Measurements from ENCODE around the gene THADA.

The THADA gene

GRCh38 chr2:43358410-43359201, 237.2 kb downstream of the THADA start:
- TF ChIP-seq BHLHE40 (IDR thresholded peaks at IDR 0.05; ENCODE audit: borderline replicate concordance) (no peak), L3MBTL2 (conservative IDR thresholded peaks at IDR 0.05) (no peak), ARNT (IDR thresholded peaks at IDR 0.05) (no peak), NFRKB (IDR thresholded peaks at IDR 0.05) (no peak), FOXA1 (IDR thresholded peaks at IDR 0.05) (no peak)
- POLR2A ChIA-PET = no interaction called here
- no peak for DNase-seq (ENCODE audit: extremely low spot score)
- CTCF ChIA-PET = no interaction called here

GRCh38 chr2:43356774-43357173, 239.1 kb downstream of the THADA start:
- TF ChIP-seq PKNOX1 (IDR thresholded peaks at IDR 0.05) = 0 out of 2 replicates have a peak, but pooled peaks have one; percentile 9
- no peak for TF ChIP-seq FOXM1 (IDR thresholded peaks at IDR 0.05; ENCODE audit: borderline replicate concordance)
- TF ChIP-seq NFRKB (IDR thresholded peaks at IDR 0.05) = no peak
- CTCF ChIA-PET = no interaction called here
- DNase-seq (ENCODE audit: extremely low spot score) = no peak
- POLR2A ChIA-PET = no interaction called here

GRCh38 chr2:43355399-43355798, 240.4 kb downstream of the THADA start:
- ChIA-PET POLR2A (no interaction called here), CTCF (no interaction called here)
- no peak for DNase-seq (ENCODE audit: extremely low spot score)
- TF ChIP-seq PKNOX1 (IDR thresholded peaks at IDR 0.05) = no peak
- no peak for TF ChIP-seq SP1 (IDR thresholded peaks at IDR 0.05)
- TF ChIP-seq BHLHE40 (IDR thresholded peaks at IDR 0.05; ENCODE audit: borderline replicate concordance) = no peak
- TF ChIP-seq CTBP1 (IDR thresholded peaks at IDR 0.05; ENCODE audit: borderline replicate concordance) = no peak
- no peak for TF ChIP-seq L3MBTL2 (conservative IDR thresholded peaks at IDR 0.05)
- no peak for TF ChIP-seq HDGF (IDR thresholded peaks at IDR 0.05; ENCODE audit: borderline replicate concordance)
- TF ChIP-seq NFRKB (IDR thresholded peaks at IDR 0.05) = no peak
- TF ChIP-seq ELF4 (IDR thresholded peaks at IDR 0.05) = no peak

GRCh38 chr2:43349904-43350303, 245.9 kb downstream of the THADA start:
- ChIA-PET POLR2A (no interaction called here), CTCF (no interaction called here)
- TF ChIP-seq FOXA1 (IDR thresholded peaks at IDR 0.05) (no peak), NFRKB (IDR thresholded peaks at IDR 0.05) (no peak), PKNOX1 (IDR thresholded peaks at IDR 0.05) (no peak), ARNT (IDR thresholded peaks at IDR 0.05) (no peak), TARDBP (IDR thresholded peaks at IDR 0.05) (no peak), L3MBTL2 (conservative IDR thresholded peaks at IDR 0.05) (no peak), SUZ12 (IDR thresholded peaks at IDR 0.05) (no peak), LEF1 (IDR thresholded peaks at IDR 0.05; ENCODE audit: borderline replicate concordance) (no peak), ELF4 (IDR thresholded peaks at IDR 0.05) (no peak), CTBP1 (IDR thresholded peaks at IDR 0.05; ENCODE audit: borderline replicate concordance) (no peak), BHLHE40 (IDR thresholded peaks at IDR 0.05; ENCODE audit: borderline replicate concordance) (no peak), FOXM1 (IDR thresholded peaks at IDR 0.05; ENCODE audit: borderline replicate concordance) (no peak), FOXK2 (IDR thresholded peaks at IDR 0.05) (no peak), ZNF384 (IDR thresholded peaks at IDR 0.05) (no peak), SP1 (IDR thresholded peaks at IDR 0.05) (no peak), HDGF (IDR thresholded peaks at IDR 0.05; ENCODE audit: borderline replicate concordance) (no peak)
- DNase-seq (ENCODE audit: extremely low spot score) = no peak

- ChIA-PET CTCF (no interaction called here), POLR2A (no interaction called here)
- no peak for TF ChIP-seq NFRKB (IDR thresholded peaks at IDR 0.05)
- TF ChIP-seq L3MBTL2 (conservative IDR thresholded peaks at IDR 0.05) = no peak
- no peak for TF ChIP-seq ELF4 (IDR thresholded peaks at IDR 0.05)
- no peak for TF ChIP-seq PKNOX1 (IDR thresholded peaks at IDR 0.05)
- no peak for TF ChIP-seq SP1 (IDR thresholded peaks at IDR 0.05)
- TF ChIP-seq TARDBP (IDR thresholded peaks at IDR 0.05) = no peak
- no peak for TF ChIP-seq LEF1 (IDR thresholded peaks at IDR 0.05; ENCODE audit: borderline replicate concordance)
- no peak for TF ChIP-seq FOXM1 (IDR thresholded peaks at IDR 0.05; ENCODE audit: borderline replicate concordance)
- no peak for TF ChIP-seq FOXA1 (IDR thresholded peaks at IDR 0.05)
- no peak for DNase-seq (ENCODE audit: extremely low spot score)
Measured at GRCh38 chr2:43348908-43349661, 246.8 kb downstream of the THADA start.

GRCh38 chr2:43347746-43348145, 248.1 kb downstream of the THADA start:
- TF ChIP-seq FOXA1 (IDR thresholded peaks at IDR 0.05) (no peak), NFRKB (IDR thresholded peaks at IDR 0.05) (no peak), BHLHE40 (IDR thresholded peaks at IDR 0.05; ENCODE audit: borderline replicate concordance) (no peak), FOXK2 (IDR thresholded peaks at IDR 0.05) (no peak), CTBP1 (IDR thresholded peaks at IDR 0.05; ENCODE audit: borderline replicate concordance) (no peak), TARDBP (IDR thresholded peaks at IDR 0.05) (no peak), LEF1 (IDR thresholded peaks at IDR 0.05; ENCODE audit: borderline replicate concordance) (no peak), SP1 (IDR thresholded peaks at IDR 0.05) (no peak), FOXM1 (IDR thresholded peaks at IDR 0.05; ENCODE audit: borderline replicate concordance) (no peak), SUZ12 (IDR thresholded peaks at IDR 0.05) (no peak), ELF4 (IDR thresholded peaks at IDR 0.05) (no peak), PKNOX1 (IDR thresholded peaks at IDR 0.05) (no peak), L3MBTL2 (conservative IDR thresholded peaks at IDR 0.05) (no peak), ZNF384 (IDR thresholded peaks at IDR 0.05) (no peak), ARNT (IDR thresholded peaks at IDR 0.05) (no peak), HDGF (IDR thresholded peaks at IDR 0.05; ENCODE audit: borderline replicate concordance) (no peak)
- no peak for DNase-seq (ENCODE audit: extremely low spot score)
- CTCF ChIA-PET = no interaction called here
- POLR2A ChIA-PET = no interaction called here
